ENCODE measurements around the gene ITGA1.

DNA sequence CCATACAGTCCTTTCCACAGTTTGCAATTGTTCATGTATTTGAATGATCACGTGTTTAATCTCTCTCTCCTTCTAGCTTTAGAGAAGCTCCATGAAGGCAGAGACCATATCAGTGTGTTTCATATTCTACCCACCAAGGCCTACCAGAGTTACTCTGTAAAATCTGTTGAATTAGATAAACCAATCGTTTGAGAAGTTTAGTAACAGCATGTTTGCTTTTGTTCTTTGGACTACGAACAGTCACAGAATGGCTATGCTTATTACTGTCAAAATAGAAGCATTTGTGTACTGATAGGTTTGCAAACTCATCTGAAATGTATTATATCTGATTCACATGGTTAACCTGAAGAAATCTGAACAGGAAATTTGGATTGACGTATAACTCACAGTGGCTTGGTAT is 93.8 kb downstream of the ITGA1 start:
- TF ChIP-seq EZH2 (optimal IDR thresholded peaks at IDR 0.05; ENCODE audit: low read depth, low read length), result no peak
- TF ChIP-seq CTCF (IDR thresholded peaks at IDR 0.05; ENCODE audit: low read length), result no peak
